Stimulated activated CD4-positive, alpha-beta T cell treated with anti-CD3 and anti-CD28 coated beads, Interleukin-15, amount 100 ng/mL, for 1 hour (primary cell): ENCODE measurements around the gene ASCC1.
"Not testable (repeated sequence)": the region's sequence is repeated elsewhere in the genome, so short reads cannot be mapped to it uniquely, and the experiment has no call there.

Source experiments
- DNase-seq, 2 donors: peaks; one replicate each; pipeline ENCODE4 v3.0.0-alpha.2; 2020; ENCODE audit warnings: low read depth in 1 of 2, low spot score in 1 of 2

Gene ASCC1

DNA sequence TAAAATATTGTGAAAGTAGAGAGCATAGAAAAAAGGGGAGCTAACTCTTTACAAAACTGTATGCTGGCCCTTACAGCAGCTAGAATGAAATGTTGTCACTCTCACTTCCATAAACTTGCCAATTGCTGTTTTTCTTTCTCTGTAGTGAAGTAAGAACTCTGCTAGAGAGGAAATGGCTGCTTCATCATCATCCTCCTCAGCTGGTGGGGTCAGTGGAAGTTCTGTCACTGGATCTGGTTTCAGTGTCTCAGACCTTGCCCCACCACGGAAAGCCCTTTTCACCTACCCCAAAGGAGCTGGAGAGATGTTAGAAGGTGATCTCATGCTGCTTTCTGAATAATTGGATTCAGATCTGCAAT is 7.6 kb upstream of the ASCC1 start:
- no peak for DNase-seq

DNA sequence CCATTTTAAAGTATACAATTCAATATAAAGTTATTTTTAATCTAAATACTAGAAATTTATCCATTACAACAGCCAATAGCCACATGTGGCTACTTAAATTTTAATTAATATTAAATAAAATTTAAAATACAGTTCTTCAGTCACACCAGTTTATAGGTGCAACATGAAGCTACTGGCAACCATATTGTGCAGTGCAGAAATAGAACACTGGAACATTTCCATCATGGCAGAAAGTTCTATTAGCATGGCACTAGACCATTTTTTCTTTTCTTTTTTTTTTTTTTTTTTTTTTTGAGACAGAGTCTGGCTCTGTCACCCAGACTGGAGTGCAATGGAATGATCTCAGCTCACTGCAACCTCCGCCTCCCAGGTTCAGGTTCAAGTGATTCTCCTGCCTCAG is 5.2 kb upstream of the ASCC1 start:
- no peak for DNase-seq

DNA sequence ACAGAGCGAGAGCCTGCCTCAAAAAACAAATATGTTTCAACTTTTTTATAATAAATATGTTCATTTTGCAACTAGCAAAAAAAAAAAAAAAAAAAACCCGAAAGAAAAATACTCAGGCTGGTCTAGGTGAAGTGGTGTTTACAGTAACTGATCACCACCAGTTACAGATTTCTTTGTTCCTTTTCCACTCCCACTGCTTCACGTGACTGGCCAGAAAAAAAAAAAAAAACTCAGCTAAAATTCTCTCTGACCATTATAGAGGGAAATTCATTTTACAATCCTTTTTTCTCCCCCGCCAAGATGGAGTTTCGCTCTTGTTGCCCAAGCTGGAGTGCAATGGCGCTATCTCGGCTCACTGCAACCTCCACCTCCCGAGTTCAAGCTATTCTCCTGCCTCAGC is 4.6 kb upstream of the ASCC1 start:
- no peak for DNase-seq

DNA sequence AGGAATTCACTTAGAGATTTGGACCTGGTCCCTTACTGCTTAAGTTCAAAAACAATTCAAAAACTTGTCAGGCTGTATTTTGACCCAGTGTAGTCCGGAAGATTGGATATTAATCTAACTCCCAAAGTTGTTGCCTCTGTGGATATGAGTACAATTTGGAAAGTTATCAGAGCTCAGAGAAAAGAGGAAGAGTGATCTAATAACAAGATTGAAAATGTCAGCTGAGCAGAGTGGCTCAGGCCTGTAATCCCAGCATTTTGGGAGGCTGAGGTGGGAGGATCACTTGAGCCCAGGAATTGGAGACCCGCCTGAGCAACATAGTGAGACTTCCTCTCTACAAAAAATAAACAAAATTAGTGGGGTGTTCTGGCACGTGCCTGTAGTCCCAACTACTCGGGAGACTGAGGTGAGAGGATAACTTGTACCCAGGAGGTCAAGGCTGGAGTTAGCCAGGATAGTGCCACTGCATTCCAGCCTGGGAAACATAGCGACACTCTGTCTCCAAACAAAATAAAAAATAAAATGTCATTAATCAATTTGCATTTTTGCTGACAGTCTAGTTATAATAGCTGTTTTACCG is 3.2 kb upstream of the ASCC1 start:
- no peak for DNase-seq

DNA sequence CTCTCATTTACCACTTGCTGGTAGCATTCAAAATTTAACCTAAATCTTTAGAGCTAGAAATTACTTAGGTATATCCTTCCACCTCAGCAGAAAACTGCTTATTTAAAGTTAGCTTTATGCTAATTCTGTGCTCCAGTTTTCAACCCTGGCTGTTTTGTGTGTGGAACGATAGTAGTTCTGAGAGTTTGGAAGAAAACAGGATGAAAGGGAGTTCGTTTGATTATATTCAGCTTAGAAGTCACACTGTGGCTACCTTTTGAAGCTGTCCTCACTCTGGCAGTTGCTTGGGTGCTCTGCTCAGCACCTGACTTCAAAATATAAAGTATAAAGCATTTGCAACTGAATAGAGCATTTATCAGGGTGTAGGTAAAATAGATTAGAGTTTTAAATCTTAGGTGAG is 2.6 kb upstream of the ASCC1 start:
- no peak for DNase-seq

DNA sequence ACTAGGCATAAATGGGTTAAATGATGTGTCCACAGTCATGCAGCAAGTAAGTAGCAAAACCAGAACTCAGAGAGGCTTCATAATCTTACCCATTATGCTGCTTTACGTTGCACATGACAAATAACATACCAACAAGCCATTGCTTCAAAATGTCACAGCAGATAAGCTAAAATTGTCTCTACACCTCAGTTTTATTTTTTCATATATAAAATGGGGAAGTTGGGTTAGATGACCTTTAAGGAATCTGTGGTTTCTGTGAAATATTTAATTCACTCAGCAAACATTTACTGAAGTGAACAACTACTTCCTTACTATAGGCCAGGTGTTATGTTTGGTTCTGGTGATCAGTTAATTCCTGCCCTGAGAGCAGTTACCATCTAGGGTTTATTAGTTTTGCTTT is 2.2 kb upstream of the ASCC1 start:
- no peak for DNase-seq

DNA sequence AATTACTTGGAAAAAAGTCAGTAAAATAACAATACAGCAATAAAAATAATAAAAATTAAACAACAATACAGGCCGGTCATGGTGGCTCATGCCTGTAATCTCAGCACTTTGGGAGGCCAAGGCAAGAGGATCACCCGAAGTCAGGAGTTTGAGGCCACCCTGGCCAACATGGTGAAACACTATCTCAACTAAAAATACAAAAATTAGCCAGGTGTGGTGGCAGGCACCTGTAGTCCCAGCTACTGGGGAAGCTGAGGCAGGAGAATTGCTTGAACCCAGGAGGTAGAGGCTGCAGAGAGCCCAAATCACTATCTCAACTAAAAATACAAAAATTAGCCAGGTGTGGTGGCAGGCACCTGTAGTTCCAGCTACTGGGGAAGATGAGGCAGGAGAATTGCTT is 4.2 kb downstream of the ASCC1 start:
- DNase-seq = not testable (repeated sequence)

DNA sequence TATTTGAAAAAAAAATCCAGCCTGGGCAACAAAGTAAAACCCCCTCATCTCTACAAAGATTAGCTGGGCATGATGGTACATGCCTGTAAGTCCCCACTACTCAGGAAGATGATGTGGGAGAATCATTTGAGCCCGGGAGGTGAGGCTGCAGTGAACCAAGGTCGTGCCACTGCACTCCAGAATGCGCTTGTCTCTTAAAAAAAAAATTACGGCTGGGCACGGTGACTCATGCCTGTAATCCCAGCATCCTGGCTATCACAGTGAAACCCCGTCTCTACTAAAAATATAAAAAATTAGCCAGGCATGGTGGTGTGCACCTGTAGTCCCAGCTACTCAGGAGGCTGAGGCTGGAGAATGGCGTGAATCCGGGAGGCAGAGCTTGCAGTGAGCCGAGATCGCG is 4.7 kb downstream of the ASCC1 start:
- DNase-seq = not testable (repeated sequence)

DNA sequence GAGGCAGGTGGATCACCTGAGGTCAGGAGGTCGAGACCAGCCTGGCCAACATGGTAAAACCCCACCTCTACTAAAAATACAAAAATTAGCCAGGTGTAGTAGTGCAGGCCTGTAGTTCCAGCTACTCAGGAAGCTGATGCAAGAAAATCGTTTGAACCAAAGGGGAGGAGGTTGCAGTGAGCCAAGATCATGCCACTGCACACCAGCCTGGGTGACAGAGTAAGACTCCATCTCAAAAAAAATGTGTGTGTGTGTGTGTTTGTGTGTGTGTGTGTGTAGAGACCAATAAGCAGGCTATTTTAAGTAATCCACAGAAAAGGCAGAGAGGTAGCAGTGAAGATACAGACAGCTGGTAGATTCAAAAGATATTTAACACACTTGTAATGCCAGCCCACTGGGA is 7.5 kb downstream of the ASCC1 start:
- not testable (repeated sequence) for DNase-seq

DNA sequence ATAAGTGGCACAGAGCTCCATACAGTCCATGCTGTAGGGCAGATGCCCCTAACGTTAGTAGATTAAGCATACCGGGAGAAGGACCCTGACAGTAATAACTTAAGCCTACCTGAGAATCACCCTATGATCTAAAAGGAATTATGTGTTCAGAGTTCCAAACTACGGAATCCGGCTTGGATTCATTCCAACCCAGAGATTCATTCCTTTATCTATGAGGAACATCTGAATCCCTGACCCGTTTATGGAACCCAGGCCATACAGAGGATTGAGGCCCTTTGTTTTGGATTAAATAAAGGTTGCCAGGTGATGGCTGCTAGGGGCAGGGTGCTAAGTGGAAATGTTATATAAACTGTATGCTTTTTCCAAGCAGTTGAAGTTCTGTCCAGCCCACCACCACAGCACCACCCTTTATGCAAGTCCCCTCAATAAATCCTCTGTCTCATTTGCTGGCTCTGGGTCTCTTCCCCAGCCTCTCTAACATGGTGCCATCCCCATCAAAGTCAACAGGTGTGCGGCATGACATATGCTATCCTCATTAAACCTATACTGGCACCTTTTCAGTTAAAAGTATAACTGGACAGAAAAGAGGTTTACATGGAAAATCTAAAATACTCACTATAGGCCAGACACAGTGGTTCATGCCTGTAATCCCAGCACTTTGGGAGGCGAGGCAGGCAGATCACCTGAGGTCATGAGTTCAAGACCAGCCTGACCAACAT is 9.4 kb downstream of the ASCC1 start:
- no peak for DNase-seq

DNA sequence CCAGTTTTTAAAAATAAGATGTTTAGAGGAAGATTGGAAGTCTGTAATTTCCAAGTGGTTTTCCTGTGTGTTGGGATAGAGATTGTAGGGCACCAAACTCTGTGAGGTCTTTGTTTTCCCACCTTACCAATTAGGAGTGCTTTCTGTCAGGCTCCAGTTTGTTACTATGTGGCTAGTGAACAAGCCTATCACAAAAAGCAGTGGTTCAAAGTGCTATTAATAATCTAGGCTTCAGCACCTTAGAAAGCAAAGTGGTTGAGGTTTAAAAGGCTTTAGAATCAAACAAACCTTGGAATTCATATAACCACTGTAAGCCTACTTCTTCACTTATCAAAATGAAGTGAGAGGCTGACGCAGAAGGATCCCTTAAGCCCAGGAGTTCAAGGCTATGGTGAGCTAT is 11.4 kb downstream of the ASCC1 start:
- DNase-seq = no peak

DNA sequence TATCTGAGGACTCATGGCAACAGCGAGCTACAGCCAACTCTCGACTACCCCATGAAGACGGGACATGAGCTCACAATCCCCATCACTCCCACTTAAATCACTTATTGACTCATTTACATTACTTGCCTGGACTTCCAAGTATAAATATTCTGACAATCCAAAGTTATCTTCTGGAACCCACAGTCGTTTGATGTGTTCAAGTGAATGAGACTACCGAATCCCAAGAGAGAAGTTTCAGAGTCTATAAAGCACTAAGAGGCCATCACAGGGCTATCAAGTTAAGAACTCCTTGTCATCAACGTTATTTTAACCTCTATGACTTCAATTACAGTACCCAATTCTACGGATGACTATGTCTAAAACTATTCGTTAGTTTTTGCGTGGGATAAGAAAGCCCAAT is 11.8 kb downstream of the ASCC1 start:
- DNase-seq = no peak

DNA sequence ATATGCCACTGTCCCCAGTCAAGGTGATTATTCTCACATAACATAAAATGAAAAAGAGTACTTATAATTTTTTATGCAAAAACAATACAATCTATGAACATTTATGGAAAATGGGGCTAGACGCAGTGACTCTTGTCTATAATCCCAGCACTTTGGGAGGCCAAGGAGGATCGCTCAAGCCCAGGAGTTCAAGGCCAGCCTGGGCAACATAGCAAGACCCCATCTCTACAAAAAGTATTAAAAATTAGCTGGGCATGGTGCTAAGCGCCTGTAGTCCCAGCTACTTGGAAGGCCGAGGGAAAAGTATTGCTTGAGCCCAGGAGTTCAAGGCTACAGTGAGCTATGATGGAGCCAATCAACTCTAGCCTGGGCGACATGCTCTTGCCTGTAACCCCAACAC is 14.8 kb downstream of the ASCC1 start:
- no peak for DNase-seq

DNA sequence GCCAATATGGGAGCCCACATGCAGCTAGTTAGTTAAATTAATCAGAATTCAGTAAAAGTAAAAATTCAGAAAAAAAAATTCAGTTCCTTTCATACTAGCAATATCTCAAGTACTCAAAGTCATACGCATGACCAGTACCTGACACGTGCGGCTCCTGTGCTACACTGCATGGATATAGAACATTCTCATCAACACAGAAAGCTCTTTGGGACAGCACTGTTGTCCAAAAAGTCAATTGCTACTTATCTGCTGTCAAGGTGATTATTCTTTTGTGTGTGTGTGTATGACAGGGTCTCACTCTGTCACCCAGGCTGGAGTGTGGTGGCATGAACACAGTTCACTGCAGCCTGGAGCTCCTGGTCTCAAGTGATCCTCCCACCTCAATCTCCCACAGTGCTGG is 15.2 kb downstream of the ASCC1 start:
- DNase-seq = no peak

DNA sequence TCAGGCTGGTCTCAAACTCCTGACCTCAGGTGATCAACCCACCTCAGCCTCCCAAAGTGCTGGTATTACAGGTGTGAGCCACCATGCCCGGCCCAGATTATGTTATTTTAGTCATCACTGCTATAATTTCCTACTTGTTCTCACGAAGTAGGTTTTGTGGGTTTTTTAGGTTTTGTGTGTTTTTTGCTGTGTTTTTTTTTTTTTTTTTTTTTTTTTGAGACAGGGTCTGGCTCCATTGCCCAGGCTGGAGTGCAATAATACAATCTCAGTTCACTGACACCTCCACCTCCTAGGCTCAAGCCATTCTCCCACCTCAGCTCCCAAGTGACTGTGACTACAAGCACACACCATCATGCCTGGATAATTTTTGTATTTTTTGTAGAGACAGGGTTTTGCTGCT is 21.1 kb downstream of the ASCC1 start:
- DNase-seq = no peak

DNA sequence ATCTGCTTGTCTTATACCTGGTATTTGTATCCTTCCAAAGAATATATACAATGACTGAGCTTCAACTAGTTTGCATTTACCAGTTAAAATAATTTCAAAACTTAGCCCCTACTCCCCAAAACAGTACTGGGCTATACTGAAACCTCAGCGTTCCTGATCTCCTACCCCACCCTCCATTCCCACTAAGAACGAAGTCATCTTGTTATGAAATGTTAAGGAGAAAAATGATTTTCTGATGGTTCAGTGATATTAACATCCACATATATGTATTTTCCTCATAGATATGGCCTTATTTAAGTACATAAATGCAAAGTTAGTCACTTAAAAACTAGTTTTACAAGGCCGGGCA is 29.1 kb downstream of the ASCC1 start:
- no peak for DNase-seq

DNA sequence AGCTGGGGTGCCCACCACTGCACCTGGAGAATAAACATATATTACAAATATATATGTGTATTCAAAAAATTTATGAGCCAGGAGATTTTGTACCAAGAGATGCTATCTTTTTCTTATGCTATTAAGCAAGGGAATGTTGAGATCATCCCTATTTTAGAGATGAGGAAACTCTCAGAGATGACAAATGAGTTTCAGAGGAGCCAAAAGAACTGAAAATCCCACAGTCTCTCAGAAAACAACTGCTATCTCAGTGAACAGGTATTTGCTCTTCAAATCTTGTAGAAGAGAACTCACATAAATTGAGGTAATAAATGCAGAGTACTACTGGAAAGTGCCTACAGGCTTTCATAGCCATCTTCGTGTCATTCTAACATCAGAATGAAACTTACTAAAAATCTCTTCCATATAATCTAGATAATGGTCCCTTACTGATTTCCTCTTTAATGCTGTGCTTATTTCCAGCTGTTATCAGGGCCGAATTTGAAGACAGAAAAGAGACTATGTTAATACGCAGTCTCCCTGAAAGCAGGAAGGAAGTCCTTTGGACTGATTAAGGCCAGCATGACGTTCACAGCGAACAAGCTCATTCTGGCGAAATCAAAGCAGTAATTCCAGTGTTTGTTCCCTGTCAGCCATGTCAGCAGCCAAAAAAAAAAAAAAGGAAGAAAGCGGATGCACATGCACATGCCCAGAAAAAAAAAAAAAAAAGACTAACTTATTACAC is 29.7 kb downstream of the ASCC1 start:
- DNase-seq = no peak

DNA sequence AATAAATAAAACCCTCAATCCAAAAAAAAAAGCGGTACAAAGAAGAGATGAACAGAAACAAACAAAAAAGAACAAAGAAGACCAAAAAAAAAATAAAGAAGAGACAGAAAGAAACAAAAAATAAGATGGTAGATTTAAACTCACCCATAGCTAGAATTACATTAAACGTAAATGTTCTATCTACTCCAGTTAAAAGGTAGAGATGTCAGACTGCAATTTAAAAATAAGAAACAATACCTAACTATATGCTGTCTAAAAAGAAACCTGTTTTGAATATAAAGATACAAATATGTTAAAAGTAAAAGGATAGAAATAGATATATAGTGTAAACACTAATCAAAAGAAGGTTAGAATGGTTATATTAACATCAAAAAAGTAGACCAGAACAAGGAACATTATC is 31.9 kb downstream of the ASCC1 start:
- DNase-seq = no peak

DNA sequence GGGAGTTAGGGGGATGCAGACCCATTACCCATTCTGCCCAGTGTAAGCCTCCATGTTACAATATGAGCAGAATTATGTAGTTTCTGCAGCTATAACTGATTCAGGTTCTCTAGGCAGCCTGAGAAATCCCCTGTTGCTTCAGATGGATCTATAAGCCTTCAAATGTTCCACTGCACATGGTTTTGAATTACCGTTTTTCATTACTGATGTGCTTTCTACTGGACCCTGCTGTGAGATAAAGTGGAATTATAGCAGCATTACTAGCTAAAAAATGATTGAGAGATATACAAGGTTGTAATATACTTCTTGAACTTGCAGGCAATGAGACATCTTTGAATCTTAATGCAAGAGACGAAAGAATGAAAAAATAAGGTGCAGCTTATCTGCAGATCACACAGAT is 38.6 kb downstream of the ASCC1 start:
- no peak for DNase-seq

DNA sequence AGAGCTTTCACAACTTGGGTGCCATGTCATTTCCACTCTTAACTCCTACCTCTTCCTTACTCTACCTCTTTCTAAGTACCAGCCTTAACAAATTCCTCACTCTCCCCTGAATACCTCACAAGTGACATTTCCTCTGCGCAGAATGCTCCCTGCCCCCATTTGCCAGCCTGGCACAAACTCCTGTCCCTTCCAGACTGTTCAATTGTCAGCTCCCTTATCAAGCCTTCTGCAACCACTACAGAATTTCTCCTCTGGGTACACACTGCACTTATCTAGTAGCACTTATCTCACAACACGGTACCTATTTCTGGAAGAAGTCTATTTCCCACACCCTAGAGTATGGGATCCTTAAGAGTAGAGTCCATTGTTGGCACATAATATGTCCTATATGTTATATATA is 39.4 kb downstream of the ASCC1 start:
- DNase-seq = no peak

DNA sequence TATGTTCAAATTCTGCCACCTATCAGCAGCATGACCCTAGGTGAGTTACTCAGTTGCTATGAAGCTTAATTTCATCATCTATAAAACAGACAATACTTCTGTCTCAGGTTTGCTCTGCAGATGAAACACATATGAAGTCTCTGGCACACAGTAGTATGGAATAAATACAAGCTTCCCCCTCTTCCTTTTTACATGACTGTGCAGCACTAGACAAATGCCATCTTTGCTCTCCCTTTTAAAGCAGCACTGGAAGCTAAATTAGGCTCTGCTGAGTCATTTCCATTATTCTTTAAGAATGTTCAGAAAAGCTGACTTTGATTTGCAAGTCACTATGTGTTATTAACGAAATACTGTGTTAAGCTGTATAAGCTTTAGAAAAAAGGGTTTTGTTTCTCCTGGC is 40.9 kb downstream of the ASCC1 start:
- no peak for DNase-seq

DNA sequence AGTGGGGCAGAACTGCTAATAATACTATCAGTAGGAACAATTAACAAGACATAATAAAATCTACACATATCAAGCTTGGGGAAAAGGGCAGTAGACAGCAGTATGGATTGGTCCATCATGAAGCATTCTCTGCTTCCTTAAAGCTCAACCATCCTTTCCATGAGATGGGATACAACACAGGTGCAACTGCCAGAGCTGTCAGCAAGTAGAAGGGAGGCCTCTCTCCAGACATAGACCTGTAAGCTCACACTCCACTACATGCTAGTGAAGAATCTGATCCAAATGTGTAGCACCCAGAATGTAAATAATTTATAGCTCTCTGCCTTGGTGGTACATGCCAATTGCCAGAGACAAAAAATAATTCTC is 41.8 kb downstream of the ASCC1 start:
- DNase-seq = no peak
